HG03460 (cell line): Measurements from ENCODE around the gene EXOC2.
"Not testable (repeated sequence)": the region's sequence is repeated elsewhere in the genome, so short reads cannot be mapped to it uniquely, and the experiment has no call there.

Experiments used
- ATAC-seq: cut with Tn5 transposase; IDR thresholded peaks from one replicate; pipeline ENCODE4 v1.9.1; 2021; ENCODE audit not compliant: unreplicated experiment

The EXOC2 gene

GRCh38 chr6:641225-641985 lies 51.5 kb downstream of the EXOC2 start:
- no peak for ATAC-seq

- no peak for ATAC-seq
Measured at GRCh38 chr6:636488-636887, 56.5 kb downstream of the EXOC2 start.

- ATAC-seq = no peak
Measured at GRCh38 chr6:635233-635632, 57.7 kb downstream of the EXOC2 start.

- ATAC-seq = no peak
Measured at GRCh38 chr6:633611-634010, 59.3 kb downstream of the EXOC2 start.

- ATAC-seq = no peak
Measured at GRCh38 chr6:628766-629165, 64.2 kb downstream of the EXOC2 start.

GRCh38 chr6:626236-626635 lies 66.7 kb downstream of the EXOC2 start:
- no peak for ATAC-seq

GRCh38 chr6:624979-625378 lies 68.0 kb downstream of the EXOC2 start:
- ATAC-seq = no peak

GRCh38 chr6:622462-622861 lies 70.5 kb downstream of the EXOC2 start:
- no peak for ATAC-seq

GRCh38 chr6:621931-622330 lies 71.0 kb downstream of the EXOC2 start:
- ATAC-seq = no peak

GRCh38 chr6:620950-621349 lies 72.0 kb downstream of the EXOC2 start:
- no peak for ATAC-seq

GRCh38 chr6:620166-620565 lies 72.8 kb downstream of the EXOC2 start:
- ATAC-seq = no peak

GRCh38 chr6:617456-618100 lies 75.4 kb downstream of the EXOC2 start:
- ATAC-seq = no peak

GRCh38 chr6:613981-614380 lies 79.0 kb downstream of the EXOC2 start:
- ATAC-seq = no peak

- no peak for ATAC-seq
Measured at GRCh38 chr6:611928-612327, 81.0 kb downstream of the EXOC2 start.

GRCh38 chr6:610882-611281 lies 82.1 kb downstream of the EXOC2 start:
- no peak for ATAC-seq

GRCh38 chr6:609905-610304 lies 83.0 kb downstream of the EXOC2 start:
- ATAC-seq = no peak

GRCh38 chr6:606829-607379 lies 86.0 kb downstream of the EXOC2 start:
- no peak for ATAC-seq

GRCh38 chr6:605895-606294 lies 87.0 kb downstream of the EXOC2 start:
- not testable (repeated sequence) for ATAC-seq

GRCh38 chr6:604579-604978 lies 88.4 kb downstream of the EXOC2 start:
- peak; percentile 82 for ATAC-seq

GRCh38 chr6:603265-603664 lies 89.7 kb downstream of the EXOC2 start:
- no peak for ATAC-seq

GRCh38 chr6:599576-600448 lies 93.1 kb downstream of the EXOC2 start:
- no peak for ATAC-seq

- no peak for ATAC-seq
Measured at GRCh38 chr6:593907-594212, 99.1 kb downstream of the EXOC2 start.
